AG04449 (cell line): ENCODE measurements around the gene PLXNB2.

ENCODE experiments used
- CTCF ChIA-PET: fragments of 350-600 bp; formaldehyde crosslinking; extraction: SDS; loops from one replicate; lab custom pipeline; 2021; ENCODE audit warnings: antibody characterized with exemption; lab: Yijun Ruan, JAX
- POLR2A ChIA-PET: fragments of 400-600, 350-600 bp; formaldehyde crosslinking; extraction: SDS; loops from one replicate; lab custom pipeline; 2020; ENCODE audit warnings: antibody characterized with exemption, inconsistent platforms; lab: Yijun Ruan, JAX
- DNase-seq: peaks from one replicate; pipeline ENCODE4 v3.0.0-alpha.2; 2010; ENCODE audit warnings: low read depth, low spot score
- H3K4me3 ChIP-seq: 2 replicates; pipeline ENCODE4 v1.5.1; 2011; ENCODE audit warnings: low read depth, mild to moderate bottlenecking, control low read depth, low read length
- CTCF ChIP-seq: IDR thresholded peaks from one replicate; pipeline ENCODE4 v1.5.1; 2011; ENCODE audit warnings: mild to moderate bottlenecking, moderate library complexity, low read length, control low read depth, inconsistent platforms; ENCODE audit not compliant: insufficient read depth; ENCODE audit errors: missing control alignments

PLXNB2 gene

GRCh38 chr22:50317178-50317577 is 9.7 kb upstream of the PLXNB2 start:
- ChIA-PET CTCF (interaction anchor here (0.7 to 2.1 kb wide), 4 partner anchors 9 to 45 kb away, joined by 3 to 6 read pairs (median 4); partner anchors contain the start of gene DENND6B), POLR2A (no interaction called here)
- no peak for TF ChIP-seq CTCF

GRCh38 chr22:50316114-50317065 is 8.9 kb upstream of the PLXNB2 start:
- CTCF ChIA-PET = interaction anchor here (1.2 to 2.1 kb wide), 6 partner anchors 10 to 49 kb away, joined by 3 to 9 read pairs (median 5); no protein-coding TSS in a partner anchor
- no peak overlapping the region for H3K4me3 ChIP-seq
- TF ChIP-seq CTCF = no peak
- no peak for DNase-seq
- POLR2A ChIA-PET = no interaction called here

More at GRCh38 chr22:50317178-50317577, 9.7 kb upstream of the PLXNB2 start:
- no peak overlapping the region for H3K4me3 ChIP-seq
- no peak for DNase-seq

GRCh38 chr22:50315289-50316113 is 8.1 kb upstream of the PLXNB2 start:
- ChIA-PET POLR2A (interaction anchor here (0.8 kb wide), 1 partner anchor 22 kb away, joined by 4 read pairs; no protein-coding TSS in a partner anchor), CTCF (interaction anchor here (0.9 to 1.6 kb wide), 5 partner anchors 11 to 63 kb away, joined by 3 to 9 read pairs (median 5); no protein-coding TSS in a partner anchor)
- H3K4me3 ChIP-seq = no peak overlapping the region
- TF ChIP-seq CTCF = no peak
- no peak for DNase-seq

GRCh38 chr22:50314455-50315288 is 7.2 kb upstream of the PLXNB2 start:
- CTCF ChIA-PET = interaction anchor here (0.9 to 1.6 kb wide), 5 partner anchors 11 to 62 kb away, joined by 3 to 9 read pairs (median 5); partner anchors contain the start of gene DENND6B
- H3K4me3 ChIP-seq = no peak overlapping the region
- no peak for TF ChIP-seq CTCF
- no peak for DNase-seq
- POLR2A ChIA-PET = interaction anchor here (0.8 kb wide), 1 partner anchor 21 kb away, joined by 4 read pairs; no protein-coding TSS in a partner anchor

GRCh38 chr22:50314081-50314454 is 6.6 kb upstream of the PLXNB2 start:
- no peak for TF ChIP-seq CTCF
- CTCF ChIA-PET = interaction anchor here (1.4 kb wide), 1 partner anchor 13 kb away, joined by 3 read pairs; the partner anchor contains the start of gene DENND6B
- no peak for DNase-seq
- POLR2A ChIA-PET = no interaction called here
- no peak overlapping the region for H3K4me3 ChIP-seq
